GM21723 (cell line): Measurements from ENCODE around the gene WDR33.

Experiments used
- ATAC-seq: cut with Tn5 transposase; IDR thresholded peaks from one replicate; pipeline ENCODE4 v1.9.1; 2021; ENCODE audit warnings: mild to moderate bottlenecking, moderate library complexity; ENCODE audit not compliant: unreplicated experiment

WDR33 gene

DNA sequence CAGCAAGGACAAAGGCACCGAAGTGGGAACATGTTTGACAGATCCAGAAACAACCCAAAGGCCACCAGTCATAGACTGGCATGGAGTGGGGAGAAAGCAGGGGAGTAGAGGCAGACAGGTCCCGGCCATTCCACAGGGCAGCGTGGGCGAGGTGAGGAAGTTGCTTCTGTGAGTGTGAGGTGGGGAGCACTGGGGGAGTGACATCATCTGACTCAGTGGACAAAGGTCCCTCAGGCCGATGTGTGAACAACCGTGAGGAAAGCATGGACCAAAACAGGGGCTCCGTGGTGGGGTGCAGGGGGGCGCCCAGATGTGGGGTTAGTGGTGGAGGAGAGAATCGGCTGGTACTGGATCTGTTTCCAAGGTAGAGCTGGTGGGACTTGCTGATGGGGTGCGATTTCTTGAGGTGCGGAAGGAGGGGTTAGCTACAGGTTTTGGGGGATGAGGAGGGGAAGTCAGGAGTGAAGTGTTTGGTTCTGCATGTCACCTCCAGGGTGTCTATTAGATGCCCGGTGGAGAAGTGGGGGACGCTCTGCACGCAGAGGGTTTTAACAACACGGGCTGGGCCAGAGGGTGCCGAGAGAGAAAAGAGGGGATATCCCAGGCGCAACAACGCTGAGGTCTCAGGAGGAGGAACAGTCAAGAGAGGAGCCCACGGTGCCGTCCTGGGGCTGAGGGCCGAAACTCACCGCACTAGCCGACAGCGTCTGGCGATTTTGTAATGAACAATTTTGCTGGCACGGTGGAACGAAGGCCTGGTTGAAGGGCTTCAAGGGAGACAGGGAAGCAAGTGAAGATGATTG is 112.2 kb downstream of the WDR33 start:
- no peak for ATAC-seq

DNA sequence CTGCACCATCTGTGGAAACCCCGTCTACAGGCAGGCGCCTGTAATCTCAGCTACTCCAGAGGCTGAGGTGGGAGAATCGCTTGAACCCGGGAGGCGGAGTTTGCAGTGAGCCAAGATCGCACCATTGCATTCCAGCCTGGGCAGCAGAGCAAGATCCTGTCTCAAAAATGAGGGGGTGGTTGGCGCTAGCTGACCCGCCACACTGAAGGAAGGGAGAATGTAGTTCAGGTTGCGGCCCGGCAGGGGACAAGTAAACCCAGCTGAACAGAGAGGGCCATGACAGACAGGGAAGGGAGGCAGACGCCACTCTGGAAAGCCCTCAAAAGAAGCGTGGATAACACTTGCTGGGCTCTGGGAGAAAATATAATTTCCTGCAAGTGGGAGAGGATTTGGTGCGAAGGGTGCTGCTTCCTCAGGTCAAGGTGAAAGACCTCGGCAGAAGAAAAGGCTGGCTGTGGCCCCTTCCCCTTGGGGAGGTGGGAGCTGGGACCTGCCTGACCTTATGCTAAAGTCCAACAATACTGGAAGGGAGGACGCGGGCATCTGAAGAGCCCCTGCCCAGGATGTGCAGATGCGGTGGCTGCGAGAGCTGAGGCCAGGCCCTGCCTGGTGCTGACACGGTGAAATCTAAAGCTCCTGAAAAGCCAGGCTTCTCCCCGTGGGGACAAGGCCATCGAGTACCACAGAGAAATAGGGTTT is 113.3 kb downstream of the WDR33 start:
- ATAC-seq = no peak

DNA sequence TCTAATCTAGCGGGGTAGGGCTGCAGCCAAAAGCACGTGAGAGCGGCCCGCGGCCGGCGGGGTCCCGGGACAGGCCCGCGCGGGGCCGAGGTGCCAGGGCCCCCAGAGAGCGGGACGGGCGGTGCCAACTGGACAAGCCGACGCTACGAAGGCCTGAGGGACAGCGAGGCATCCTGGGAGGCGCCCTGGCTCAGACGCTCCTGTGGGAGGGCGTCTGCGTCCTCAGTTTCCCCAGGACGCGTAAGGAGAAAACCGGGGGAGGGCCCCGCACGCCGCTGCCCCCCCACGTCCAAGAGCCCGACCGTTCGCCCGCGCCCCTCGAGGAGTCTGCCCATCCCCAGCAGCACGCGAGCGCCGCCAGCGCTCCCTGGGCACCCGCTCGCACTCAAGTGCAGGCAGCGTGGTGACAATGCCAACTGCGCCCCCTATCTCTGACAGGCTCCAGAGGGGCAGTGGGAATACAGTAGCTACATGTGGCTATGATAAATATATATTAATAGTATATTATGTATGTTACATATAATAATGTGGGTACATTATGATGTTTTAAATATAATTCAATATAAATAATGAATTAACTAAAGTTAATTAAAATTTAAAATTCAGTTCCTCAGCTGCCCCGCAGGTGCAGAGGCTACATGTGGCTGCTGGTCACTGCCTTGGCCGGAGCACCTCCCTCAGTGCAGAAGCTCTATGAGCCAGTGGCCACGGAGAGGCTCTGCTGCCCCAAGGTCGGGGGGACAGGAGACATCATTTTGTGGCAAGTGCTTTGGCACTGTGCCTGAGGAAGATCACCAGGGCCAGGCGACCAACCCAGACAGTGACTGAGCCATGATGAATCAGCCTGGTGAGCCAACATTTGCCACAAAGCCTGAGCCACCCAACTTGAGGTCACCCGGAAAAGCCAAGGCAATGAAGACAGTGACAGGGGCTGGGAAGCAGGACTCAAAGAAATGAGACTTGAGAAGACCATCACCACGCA is 115.2 kb downstream of the WDR33 start:
- no peak for ATAC-seq

DNA sequence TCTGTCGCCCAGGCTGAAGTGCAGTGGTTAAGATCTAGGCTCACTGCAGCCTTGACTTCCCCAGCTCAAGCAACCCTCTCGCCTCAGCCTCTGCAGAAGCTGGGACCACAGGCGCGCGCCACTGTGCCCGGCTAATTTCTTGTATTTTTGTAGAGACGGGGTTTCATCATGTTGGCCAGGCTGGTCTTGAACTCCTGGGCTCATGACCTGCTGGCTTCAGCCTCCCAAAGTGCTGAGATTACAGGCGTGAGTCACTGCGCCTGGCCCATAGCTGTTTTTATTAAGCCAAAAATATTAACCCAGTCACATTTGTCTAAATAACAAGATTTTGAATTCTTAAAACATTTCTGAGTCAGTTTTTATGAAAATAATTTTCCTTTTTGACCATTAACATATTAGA is 116.0 kb downstream of the WDR33 start:
- ATAC-seq = no peak

DNA sequence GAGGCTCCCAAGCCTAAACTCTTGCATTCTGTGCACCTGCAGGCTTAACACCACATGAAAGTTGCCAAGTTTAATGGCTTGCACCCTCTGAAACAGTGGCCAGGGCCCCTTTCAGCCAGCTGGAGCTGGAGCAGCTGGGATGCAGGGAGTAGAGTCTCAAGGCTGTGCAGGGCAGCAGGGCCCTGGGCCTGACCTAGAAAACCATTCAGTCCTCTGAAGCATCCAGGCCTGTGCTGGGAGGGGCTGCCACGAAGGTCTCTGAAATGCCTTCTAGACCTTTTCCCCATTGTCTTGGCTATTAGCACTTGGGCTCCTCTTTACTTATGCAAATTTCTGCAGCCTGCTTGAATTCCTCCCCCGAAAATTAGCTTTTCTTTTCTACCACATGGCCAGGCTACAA is 120.3 kb downstream of the WDR33 start:
- ATAC-seq = no peak

DNA sequence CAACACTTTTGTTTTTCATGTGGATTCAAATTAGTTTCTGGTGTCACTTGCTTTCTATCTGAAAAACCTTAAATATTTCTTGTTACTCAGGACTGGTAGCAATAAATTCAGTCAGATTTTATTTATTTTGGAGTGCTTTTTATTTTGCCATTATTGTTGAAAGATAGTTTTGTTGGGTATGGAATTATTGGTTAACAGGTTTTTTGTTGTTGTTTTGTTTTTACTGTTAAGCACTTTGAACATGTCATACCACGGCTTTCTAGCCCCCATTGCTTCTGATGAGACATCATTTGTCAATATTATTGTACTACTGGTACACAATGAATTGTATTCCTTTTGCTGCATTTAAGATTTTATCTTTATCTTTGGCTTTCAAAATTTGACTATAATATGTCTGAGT is 122.6 kb downstream of the WDR33 start:
- no peak for ATAC-seq

DNA sequence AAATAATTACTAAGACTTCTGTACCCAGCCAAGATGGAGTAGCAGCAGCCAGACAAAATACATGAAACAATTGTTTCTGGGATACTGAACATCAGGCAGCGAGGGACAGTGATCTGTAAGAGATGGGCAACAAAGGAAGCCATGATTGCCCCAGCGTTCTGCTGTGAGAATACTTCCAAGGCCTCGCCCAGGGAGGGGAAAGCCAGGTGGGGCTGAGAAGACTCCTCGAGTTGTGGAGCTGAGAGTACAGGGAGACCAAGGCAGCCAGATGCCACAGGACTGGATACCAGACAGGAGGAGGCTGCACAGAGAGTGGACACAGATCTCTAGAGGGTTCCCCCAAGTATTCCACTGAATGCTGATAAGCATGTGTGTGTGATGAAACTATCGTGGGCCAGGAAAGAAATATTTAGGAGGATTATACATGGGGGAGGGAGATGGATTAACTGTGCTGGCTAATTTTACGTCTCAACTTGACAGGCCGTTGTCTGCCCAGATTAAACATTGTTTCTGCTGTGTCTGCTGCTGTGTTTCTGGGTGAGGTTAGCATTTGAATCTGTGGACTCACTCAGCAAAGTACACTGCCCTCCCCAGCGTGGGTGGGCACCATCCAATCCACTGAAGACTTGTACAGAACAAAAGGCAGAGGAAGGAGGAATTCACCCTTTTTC is 125.4 kb downstream of the WDR33 start:
- no peak for ATAC-seq

DNA sequence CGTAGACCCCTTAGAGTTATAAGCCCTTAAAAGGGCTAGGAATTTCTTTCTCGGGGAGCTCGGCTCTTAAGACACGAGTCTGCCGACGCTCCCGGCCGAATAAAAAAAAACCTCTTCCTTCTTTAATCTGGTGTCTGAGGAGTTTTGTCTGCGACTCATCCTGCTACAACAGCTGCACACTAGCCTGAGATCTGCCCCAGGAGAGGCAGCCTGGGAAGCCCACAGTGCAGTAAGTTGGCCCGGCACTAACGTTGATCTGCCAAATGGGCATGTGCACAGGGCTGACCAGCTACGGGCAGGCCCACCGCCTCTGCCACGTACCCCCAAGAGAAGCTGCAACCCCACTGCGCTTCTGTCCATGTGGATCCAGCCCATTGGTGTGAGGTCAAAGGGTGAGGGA is 127.2 kb downstream of the WDR33 start:
- no peak for ATAC-seq

DNA sequence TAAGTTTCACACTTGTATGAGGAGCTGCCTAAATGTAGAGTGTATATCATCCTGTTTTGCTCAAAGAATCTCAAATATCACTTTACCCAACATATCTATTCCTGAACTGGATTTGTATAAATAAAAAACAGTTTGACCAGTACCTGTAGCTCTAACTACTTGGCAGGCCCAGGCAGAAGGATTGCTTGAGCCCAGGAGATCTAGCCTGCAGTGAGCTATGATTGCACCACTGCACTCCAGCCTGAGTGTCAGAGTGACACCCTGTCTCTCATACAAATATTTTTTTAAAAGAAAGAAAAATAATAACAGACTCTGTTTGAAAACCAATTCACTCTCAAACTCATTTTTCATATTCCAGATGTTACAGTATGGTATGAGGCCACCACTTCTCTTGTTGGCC is 127.9 kb downstream of the WDR33 start:
- no peak for ATAC-seq

DNA sequence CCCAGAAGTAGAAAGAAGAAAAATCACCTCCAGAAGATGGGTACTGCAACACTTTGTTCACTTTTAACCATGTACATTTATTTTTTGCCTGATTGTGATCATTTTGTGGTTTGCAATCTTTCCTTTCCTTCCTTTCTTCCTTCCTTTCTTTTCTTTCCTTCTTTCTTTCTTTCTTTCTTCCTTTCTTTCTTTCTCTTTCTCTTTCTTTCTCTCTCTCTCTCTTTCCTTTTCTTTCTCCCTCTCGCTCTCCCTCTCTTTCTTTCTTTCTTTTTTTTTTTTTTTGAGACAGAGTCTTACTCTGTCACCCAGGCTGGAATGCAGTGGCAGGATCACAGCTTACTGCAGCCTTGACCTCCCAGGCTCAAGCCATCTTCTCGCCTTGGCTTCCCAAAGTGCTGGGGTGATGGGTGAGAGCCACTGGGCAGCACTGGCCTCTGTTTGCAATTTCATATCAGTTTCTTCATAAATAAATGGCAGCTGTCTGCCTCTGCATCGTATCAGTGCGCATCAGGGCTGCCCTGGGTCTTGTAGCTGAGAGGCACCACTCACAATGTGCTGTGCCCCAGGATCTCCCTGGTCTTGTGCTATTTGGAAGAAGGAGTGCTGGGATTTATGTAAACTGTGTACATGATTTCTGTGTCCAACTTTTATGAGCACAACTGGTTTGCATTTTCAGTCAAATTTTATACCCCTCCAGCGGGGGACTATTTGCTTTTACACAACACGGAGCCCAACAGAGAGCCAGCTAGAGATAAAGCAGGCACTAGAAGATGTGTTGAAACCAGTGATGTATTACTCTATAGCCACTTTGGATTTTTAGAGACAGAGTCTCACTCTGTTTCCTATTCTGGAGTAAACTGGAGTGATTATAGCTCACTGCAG is 128.8 kb downstream of the WDR33 start:
- ATAC-seq = no peak

DNA sequence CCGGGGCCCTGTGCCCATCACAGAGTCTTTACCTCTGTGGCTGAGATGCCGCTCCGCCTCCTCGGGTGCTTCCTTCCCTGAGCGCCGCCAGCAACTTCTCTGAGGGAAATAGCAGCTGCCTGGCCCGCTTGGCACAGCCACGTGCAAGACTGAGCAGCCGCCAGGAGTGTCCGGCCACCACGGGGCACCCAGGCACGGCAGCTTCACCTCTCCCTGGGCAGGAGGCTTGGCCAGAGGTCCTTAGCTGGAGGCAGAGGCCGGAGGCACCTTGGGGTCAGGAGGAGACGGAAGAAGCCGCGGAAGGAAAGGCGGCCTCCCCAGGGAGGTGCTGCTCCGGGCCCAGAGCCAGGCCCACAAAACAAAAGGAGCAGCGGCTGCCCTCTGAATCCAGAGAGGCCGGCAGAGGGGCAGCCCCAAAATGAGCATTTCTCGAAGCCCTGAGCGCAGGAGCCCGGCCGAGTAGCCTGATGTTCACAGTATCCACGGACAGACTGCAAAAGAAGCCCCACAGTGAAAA is 129.6 kb downstream of the WDR33 start:
- ATAC-seq = no peak

DNA sequence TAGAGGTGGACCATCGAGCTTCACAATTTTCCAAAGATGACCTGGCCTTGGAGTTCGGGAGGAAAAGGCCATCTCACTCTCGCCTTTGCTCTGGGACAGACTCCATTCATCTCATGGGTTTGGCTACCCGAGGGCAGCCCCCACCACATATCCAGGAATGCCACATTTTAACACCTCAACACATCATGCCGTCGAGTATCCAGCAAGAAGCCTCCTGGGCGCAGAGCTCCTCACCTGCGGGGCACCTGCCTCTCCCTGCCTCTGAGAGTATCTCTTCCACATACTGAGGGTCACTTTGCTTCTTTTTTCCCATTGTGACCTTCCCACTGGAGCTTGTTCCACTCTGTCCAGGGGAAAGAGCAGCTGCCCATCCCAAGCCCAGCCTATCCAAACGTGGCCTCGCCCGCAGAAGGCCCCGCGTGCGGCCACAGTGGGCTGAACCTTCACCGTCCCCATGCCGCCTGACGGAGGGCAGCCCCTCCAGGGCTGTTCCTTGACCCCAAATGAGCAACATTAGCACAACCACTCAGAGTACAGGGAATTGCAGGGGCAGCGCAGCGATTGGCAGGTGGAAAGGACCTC is 130.2 kb downstream of the WDR33 start:
- no peak for ATAC-seq

DNA sequence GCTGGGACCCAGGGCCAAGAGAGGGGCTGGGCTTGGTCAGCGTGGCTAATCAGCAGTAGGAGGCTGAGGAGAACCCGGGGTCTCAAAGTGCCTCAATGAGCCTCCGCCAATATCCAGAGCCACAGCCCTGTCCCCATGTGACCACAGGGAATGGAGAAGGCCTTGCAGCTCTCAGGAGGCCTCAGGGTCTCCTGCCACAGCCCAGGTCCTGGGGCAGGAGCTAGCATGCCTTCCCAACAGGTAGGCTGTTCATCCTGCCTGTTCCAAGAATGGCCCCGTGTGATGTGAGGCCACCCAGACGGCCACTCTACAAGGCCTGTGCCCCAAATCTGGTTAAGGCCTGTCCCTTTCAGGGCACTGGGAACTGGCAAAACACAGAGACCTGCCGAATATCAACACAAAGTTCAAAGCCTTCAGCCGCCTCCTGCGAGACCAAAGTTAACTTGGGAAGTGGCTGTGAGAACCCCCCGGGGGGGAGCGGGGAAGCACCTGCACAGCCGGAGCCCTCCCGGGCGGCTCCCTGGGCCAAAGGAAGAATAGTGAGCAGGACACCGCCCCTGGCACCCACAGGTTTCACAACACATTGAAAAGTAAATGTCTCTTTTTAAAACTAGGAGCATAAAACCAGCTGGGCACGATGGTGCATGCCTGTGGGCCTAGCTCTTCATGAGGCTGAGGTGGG is 131.2 kb downstream of the WDR33 start:
- no peak for ATAC-seq

DNA sequence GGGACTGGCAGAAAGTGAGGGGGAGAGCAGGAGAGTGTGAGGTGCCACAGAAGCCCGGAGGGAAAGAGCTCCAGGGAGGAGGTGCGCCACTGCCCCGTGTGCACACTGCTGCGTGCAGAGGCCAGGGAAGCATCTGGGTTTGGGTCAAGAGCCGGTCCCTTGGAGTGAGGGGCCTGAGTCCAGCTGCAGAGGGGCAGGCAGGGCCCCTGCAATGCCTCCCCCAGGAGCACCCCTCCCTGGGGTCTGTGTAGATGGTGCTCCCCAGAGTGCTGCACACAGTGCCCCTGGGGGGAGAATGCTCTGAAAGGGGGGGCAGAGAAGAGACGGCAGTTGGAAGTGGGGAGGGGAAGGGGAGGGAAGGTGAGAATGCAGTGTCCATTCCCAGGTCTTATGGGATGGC is 132.0 kb downstream of the WDR33 start:
- no peak for ATAC-seq

DNA sequence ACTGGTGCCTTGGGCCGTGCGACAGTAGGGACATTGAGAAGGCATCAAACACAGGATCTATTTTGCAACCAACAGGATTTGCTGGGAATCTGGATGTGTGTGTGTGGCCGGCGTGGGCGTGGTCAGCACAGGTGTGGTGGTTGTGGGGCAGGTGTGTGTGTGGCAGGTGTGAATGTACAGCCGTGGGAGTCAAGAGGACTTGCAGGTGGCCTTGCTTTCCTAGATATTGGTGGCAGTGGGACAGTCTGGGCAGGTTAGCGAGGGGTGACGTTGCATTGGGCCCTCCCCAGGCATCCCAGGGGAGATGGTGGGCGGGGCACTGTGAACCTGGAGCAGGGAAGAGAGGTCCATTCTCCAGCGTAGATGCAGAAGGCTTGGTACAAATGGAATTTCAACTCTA is 132.4 kb downstream of the WDR33 start:
- ATAC-seq = no peak

DNA sequence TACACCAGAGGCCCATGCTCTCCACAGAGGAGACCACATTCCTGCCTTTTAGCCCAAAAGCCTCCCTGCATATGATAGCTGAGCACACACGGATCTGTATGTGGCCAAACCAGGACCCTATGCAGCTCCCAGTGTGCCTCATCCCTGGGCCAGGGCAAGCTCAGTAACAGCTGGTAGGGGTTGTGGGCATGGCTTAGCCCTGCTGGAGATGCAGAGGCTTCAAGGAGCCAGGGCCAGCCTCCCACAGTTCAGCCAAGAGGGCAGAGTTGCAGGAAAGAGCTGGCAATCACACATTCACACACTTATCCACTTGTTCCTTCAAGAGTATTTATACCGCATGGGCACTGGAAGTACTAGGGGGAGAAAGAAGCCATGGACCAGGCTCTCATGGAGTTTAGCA is 134.1 kb downstream of the WDR33 start:
- ATAC-seq = no peak

DNA sequence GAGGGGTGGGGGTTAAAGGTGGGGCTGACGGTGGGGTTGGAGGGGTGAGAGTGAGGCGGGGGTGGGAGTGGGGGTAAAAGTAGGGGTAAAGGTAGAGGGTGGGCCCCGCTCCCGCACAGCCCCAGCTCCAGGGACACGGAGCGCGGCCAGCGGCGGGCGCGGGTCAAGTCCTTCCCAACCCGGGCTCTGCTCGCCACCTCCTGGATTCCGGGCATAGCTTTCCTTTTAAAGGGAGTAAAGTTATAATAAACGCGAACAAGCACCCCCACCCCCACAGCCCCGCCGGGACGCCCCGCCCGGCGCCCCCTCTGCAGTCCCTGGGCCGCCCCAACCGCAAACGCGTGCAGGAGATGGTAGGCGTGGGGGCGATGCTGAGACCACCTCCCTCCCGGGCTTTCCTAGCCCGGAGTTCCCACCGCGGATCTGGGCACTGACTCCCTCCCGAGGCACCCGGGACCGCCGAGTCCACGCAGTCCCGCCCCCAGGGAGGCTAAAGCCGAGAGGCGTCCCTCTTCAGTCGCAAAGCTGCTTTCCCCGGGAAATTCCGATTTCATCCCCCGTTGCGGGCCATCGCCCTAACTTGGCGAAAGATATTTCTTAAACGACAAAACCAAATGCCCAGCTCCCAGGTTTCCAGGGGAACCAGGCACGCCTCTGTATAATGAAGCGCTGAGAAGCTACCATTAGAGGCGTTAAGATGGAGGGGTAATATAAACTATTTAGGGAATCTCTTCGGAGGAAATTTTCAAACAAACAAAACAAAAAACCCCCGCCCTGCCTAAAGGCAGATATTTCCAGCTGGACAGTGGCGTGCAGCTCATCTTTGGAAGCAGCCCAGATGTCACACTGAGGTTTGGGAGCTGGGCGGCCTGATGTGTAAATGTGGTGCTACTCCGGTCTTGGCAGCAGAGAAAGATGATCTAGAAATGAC is 135.4 kb downstream of the WDR33 start, which contains the start of gene LIMS2:
LIMS2 (minus strand) TSS at position 200 of the 931 bp plus-strand sequence. CDS start 506 bp downstream, outside the sequence.
- ATAC-seq = no peak
